HG02610 (cell line): ENCODE data around the gene LSMEM2.
"Not testable (repeated sequence)": the region's sequence is repeated elsewhere in the genome, so short reads cannot be mapped to it uniquely, and the experiment has no call there.

ENCODE experiments used
- ATAC-seq: cut with Tn5 transposase; IDR thresholded peaks from one replicate; pipeline ENCODE4 v1.9.1; 2021; ENCODE audit warnings: mild to moderate bottlenecking, moderate library complexity; ENCODE audit not compliant: unreplicated experiment

The LSMEM2 gene

GRCh38 chr3:50278880-50279224, at the start of gene LSMEM2:
TSS of gene LSMEM2 (plus strand) at chr3:50279087. CDS start at chr3:50279114, 27 bp downstream.
- no peak for ATAC-seq

GRCh38 chr3:50229490-50229889, 49.4 kb upstream of the LSMEM2 start:
- ATAC-seq: no peak

- ATAC-seq: no peak
Measured at GRCh38 chr3:50230104-50230793, 48.6 kb upstream of the LSMEM2 start.

GRCh38 chr3:50230794-50231125, 48.1 kb upstream of the LSMEM2 start:
- ATAC-seq: no peak

- ATAC-seq: no peak
Measured at GRCh38 chr3:50231581-50231980, 47.3 kb upstream of the LSMEM2 start.

- ATAC-seq: no peak
Measured at GRCh38 chr3:50232303-50232702, 46.6 kb upstream of the LSMEM2 start.

- ATAC-seq: no peak
Measured at GRCh38 chr3:50233176-50233575, 45.7 kb upstream of the LSMEM2 start.

GRCh38 chr3:50235716-50236483, 43.0 kb upstream of the LSMEM2 start, which contains the start of gene GNAI2:
TSS of gene GNAI2 (plus strand) at chr3:50236204. CDS start at chr3:50236336, 132 bp downstream.
- ATAC-seq: peak; percentile 93

- no peak for ATAC-seq
Measured at GRCh38 chr3:50236484-50237132, 42.3 kb upstream of the LSMEM2 start.

- no peak for ATAC-seq
Measured at GRCh38 chr3:50237133-50237651, 41.7 kb upstream of the LSMEM2 start.

GRCh38 chr3:50237754-50238548, 40.9 kb upstream of the LSMEM2 start:
- ATAC-seq: peak; percentile 37

GRCh38 chr3:50238549-50239026, 40.3 kb upstream of the LSMEM2 start:
- ATAC-seq: no peak

GRCh38 chr3:50239649-50240048, 39.2 kb upstream of the LSMEM2 start:
- ATAC-seq: no peak

- ATAC-seq: no peak
Measured at GRCh38 chr3:50241163-50241562, 37.7 kb upstream of the LSMEM2 start.

GRCh38 chr3:50241713-50242380, 37.0 kb upstream of the LSMEM2 start:
- no peak for ATAC-seq

GRCh38 chr3:50242381-50242770, 36.5 kb upstream of the LSMEM2 start:
- ATAC-seq: no peak

GRCh38 chr3:50242851-50243542, 35.9 kb upstream of the LSMEM2 start:
- ATAC-seq: no peak

GRCh38 chr3:50243543-50243895, 35.4 kb upstream of the LSMEM2 start:
- ATAC-seq: no peak

- not testable (repeated sequence) for ATAC-seq
Measured at GRCh38 chr3:50244813-50245212, 34.1 kb upstream of the LSMEM2 start.

GRCh38 chr3:50245251-50245745, 33.6 kb upstream of the LSMEM2 start:
- ATAC-seq: no peak
